ENCODE measurements around the gene KRTAP12-2.

DNA sequence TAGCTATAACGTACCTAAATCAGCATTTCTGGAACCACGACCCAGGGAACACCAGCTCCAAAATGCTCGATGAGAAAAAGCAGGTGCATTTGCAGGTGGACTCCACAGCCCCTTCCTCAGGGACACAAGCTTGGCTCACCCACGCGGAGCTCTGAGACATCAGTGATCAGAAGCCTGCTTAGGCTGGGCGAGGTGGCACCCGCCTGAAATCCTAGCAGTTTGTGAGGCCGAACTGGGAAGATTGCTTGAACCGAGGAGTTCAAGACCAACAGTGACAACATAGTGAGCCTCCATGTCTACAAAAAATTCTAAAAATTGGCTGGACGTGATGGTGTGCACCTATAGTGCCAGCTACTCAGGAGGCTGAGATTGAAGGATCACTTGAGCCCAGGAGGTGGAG, 47.1 kb upstream of the KRTAP12-2 start:
- TF ChIP-seq, protein P1, sequence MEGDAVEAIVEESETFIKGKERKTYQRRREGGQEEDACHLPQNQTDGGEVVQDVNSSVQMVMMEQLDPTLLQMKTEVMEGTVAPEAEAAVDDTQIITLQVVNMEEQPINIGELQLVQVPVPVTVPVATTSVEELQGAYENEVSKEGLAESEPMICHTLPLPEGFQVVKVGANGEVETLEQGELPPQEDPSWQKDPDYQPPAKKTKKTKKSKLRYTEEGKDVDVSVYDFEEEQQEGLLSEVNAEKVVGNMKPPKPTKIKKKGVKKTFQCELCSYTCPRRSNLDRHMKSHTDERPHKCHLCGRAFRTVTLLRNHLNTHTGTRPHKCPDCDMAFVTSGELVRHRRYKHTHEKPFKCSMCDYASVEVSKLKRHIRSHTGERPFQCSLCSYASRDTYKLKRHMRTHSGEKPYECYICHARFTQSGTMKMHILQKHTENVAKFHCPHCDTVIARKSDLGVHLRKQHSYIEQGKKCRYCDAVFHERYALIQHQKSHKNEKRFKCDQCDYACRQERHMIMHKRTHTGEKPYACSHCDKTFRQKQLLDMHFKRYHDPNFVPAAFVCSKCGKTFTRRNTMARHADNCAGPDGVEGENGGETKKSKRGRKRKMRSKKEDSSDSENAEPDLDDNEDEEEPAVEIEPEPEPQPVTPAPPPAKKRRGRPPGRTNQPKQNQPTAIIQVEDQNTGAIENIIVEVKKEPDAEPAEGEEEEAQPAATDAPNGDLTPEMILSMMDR (IDR thresholded peaks at IDR 0.05): no peak
- TF ChIP-seq POLR2A (IDR thresholded peaks at IDR 0.05): no peak
- no peak for TF ChIP-seq POLR2AphosphoS5 (IDR thresholded peaks at IDR 0.05)
